ENCODE data around the gene MLLT10. TPM values are rescaled to one million over a fixed set of nuclear protein-coding genes. Genes with fewer than 3 reads are reported as not detected.

Gene MLLT10
- total and polyA plus RNA-seq, 2 experiments from 2014 or later = 16.8 to 34.9 TPM

DNA sequence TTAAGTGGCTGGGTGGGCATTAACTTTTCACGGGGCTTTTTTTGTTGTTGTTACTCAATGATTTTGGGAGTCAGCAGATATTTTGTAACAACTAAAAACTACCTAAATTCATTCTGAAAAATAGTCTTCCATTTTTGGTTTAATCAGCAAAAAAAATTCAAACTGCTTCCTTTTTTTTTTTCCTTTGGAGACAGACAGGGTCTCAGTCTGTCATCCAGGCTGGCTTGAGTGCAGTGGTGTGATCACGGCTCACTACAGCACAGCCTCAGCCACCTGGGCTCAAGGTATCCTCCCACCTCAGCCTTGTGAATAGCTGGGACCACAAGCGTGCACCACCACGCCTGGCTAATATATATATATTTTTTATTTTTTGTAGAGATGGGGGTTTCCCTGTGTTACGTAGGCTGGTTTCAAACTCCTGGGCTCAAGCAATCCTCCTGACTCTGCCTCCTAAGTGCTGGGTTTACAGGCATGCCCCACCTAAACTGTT, 45.0 kb upstream of the MLLT10 start:
- H3K27ac ChIP-seq = no peak overlapping the region
- no peaks in the 10 kb centered on the region for H4K20me1 ChIP-seq (ENCODE audit: insufficient read depth, poor library complexity, severe bottlenecking)
- WGBS (ENCODE audit: low lambda C conversion rate, missing lambda C conversion rate) = 72% methylated on average over 5 of the region's 5 CpGs
- H3K4me3 ChIP-seq = no peak overlapping the region
- H3K4me1 ChIP-seq (ENCODE audit: insufficient read depth) = no peaks in the 10 kb centered on the region
- H3K36me3 ChIP-seq (replicated peaks; ENCODE audit: insufficient read depth, low read depth) = no peaks in the 10 kb centered on the region
- H3K9me2 ChIP-seq (replicated peaks; ENCODE audit: insufficient read depth) = no peaks in the 10 kb centered on the region
- H3K27me3 ChIP-seq = no peaks in the 10 kb centered on the region
- DNase-seq (ENCODE audit: low spot score) = no peak
- H3K4me2 ChIP-seq = no peak overlapping the region
- no peaks in the 10 kb centered on the region for H3K79me2 ChIP-seq
- H2AFZ ChIP-seq = no peak overlapping the region
- H3K9me3 ChIP-seq (ENCODE audit: low read depth) = no peaks in the 10 kb centered on the region
- TF ChIP-seq CTCF (IDR thresholded peaks at IDR 0.05; ENCODE audit: poor library complexity) (no peak), EZH2phosphoT487 (IDR thresholded peaks at IDR 0.05; ENCODE audit: low read depth, severe bottlenecking, unreplicated experiment) (no peak), EZH2 (IDR thresholded peaks at IDR 0.05; ENCODE audit: borderline replicate concordance) (no peak)

- DNase-seq (ENCODE audit: low spot score) = no peak
These were observed 43.9 kb upstream of the MLLT10 start for GRCh38 chr10:21490028-21490710.

GRCh38 chr10:21490711-21491105, 43.3 kb upstream of the MLLT10 start:
- Histone ChIP-seq H3K4me3 (no peak overlapping the region), H3K27me3 (no peaks in the 10 kb centered on the region), H3K79me2 (peaks cover 7% of the 10 kb centered on the region), H2AFZ (no peak overlapping the region), H3K27ac (no peak overlapping the region), H3K9me2 (replicated peaks; ENCODE audit: insufficient read depth) (no peaks in the 10 kb centered on the region), H3K9me3 (ENCODE audit: low read depth) (no peaks in the 10 kb centered on the region), H3K4me2 (no peak overlapping the region), H4K20me1 (ENCODE audit: insufficient read depth, poor library complexity, severe bottlenecking) (no peaks in the 10 kb centered on the region), H3K36me3 (replicated peaks; ENCODE audit: insufficient read depth, low read depth) (no peaks in the 10 kb centered on the region), H3K4me1 (ENCODE audit: insufficient read depth) (no peaks in the 10 kb centered on the region)
- WGBS (ENCODE audit: low lambda C conversion rate, missing lambda C conversion rate) = 90% methylated on average over 2 of the region's 2 CpGs
- TF ChIP-seq CTCF (IDR thresholded peaks at IDR 0.05; ENCODE audit: poor library complexity) (no peak), EZH2phosphoT487 (IDR thresholded peaks at IDR 0.05; ENCODE audit: low read depth, severe bottlenecking, unreplicated experiment) (no peak), EZH2 (IDR thresholded peaks at IDR 0.05; ENCODE audit: borderline replicate concordance) (no peak)
- DNase-seq (ENCODE audit: low spot score) = no peak

More at GRCh38 chr10:21490028-21490710, 43.9 kb upstream of the MLLT10 start:
- Histone ChIP-seq H4K20me1 (ENCODE audit: insufficient read depth, poor library complexity, severe bottlenecking) (no peaks in the 10 kb centered on the region), H3K4me2 (no peak overlapping the region), H3K4me3 (no peak overlapping the region), H3K9me3 (ENCODE audit: low read depth) (no peaks in the 10 kb centered on the region), H2AFZ (no peak overlapping the region), H3K27me3 (no peaks in the 10 kb centered on the region), H3K4me1 (ENCODE audit: insufficient read depth) (no peaks in the 10 kb centered on the region), H3K79me2 (peaks cover 3% of the 10 kb centered on the region), H3K36me3 (replicated peaks; ENCODE audit: insufficient read depth, low read depth) (no peaks in the 10 kb centered on the region), H3K27ac (no peak overlapping the region), H3K9me2 (replicated peaks; ENCODE audit: insufficient read depth) (no peaks in the 10 kb centered on the region)
- TF ChIP-seq CTCF (IDR thresholded peaks at IDR 0.05; ENCODE audit: poor library complexity) (no peak), EZH2phosphoT487 (IDR thresholded peaks at IDR 0.05; ENCODE audit: low read depth, severe bottlenecking, unreplicated experiment) (no peak), EZH2 (IDR thresholded peaks at IDR 0.05; ENCODE audit: borderline replicate concordance) (no peak)
- WGBS (ENCODE audit: low lambda C conversion rate, missing lambda C conversion rate) = 96% methylated on average over 4 of the region's 4 CpGs

Measured in hepatocyte (in vitro differentiated cells).